Stimulated activated CD8-positive, alpha-beta memory T cell treated with anti-CD3 and anti-CD28 coated beads, Interleukin-7, amount 100 ng/mL, for 4 hours (primary cell): ENCODE results near the gene SFXN5.
"Not testable (repeated sequence)": the region's sequence is repeated elsewhere in the genome, so short reads cannot be mapped to it uniquely, and the experiment has no call there.

Source experiments
- DNase-seq, 2 donors: peaks; one replicate each; pipeline ENCODE4 v3.0.0-alpha.2; 2020; ENCODE audit warnings: low read depth in 2 of 2

Gene SFXN5

DNA sequence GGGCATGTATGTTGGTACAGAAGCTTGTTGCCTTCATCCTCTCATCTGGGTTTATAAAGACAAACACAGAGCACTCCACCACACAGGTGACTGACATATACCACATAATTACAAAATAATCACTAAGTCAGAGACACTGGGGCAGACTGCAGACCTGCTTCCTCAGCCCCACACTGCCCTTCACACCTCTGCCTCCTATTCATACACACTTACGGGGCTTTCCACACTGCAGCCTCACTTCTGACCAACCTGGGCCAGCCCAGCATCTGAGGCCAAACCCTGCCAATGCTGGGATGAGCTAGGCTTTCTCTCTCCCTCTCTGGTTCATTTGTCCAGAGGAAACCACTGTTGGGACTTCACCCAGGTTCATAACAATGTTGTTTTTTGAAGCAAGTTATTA is 149.7 kb downstream of the SFXN5 start:
- no peak for DNase-seq

- no peak for DNase-seq
Measured at GRCh38 chr2:72921088-72921851, 150.2 kb downstream of the SFXN5 start.

GRCh38 chr2:72920318-72921087 is 151.0 kb downstream of the SFXN5 start:
- DNase-seq, result no peak

DNA sequence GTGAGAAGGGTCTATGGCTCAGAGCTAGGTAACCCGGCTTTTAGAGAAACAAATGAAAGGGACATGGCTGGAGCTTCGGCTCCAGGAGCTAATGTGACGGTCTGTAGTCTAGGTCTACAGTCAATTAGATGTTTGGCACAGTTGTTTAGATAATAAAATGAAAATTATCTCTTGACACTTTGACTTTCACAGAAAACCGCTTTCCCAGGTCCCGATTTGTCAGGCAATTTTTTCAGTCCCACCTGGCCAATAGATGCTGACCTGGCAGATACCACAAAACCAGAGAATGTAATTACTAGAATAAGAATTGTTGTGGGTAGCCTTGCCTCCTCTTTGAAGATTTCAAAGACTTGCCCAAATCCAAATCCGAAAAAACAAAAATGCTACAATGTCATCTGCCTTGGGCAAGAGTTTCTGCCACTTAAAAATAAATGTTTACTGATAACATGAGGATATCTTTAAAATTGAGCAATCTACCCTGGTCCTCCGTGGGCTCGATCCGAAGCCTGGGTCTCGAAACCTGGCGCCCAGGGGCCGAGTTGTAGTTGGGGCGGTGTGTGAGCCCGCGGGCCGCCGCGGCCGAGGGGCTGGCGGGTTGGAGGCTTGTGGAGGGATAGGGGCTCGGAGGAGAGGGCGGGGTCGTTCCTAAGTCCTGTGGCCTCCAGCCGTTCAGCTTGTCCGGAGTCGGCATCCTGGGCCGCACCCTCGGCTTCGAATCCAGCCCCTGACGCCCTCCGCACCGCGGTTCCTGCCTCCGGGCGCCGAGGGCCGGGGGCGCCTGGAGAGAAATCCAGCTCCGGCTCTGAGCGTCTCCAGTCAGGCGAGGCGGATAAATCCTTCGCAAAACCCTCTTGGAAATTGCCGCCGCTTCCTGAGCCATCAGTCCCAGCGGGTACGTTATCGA is 151.8 kb downstream of the SFXN5 start:
- no peak for DNase-seq

DNA sequence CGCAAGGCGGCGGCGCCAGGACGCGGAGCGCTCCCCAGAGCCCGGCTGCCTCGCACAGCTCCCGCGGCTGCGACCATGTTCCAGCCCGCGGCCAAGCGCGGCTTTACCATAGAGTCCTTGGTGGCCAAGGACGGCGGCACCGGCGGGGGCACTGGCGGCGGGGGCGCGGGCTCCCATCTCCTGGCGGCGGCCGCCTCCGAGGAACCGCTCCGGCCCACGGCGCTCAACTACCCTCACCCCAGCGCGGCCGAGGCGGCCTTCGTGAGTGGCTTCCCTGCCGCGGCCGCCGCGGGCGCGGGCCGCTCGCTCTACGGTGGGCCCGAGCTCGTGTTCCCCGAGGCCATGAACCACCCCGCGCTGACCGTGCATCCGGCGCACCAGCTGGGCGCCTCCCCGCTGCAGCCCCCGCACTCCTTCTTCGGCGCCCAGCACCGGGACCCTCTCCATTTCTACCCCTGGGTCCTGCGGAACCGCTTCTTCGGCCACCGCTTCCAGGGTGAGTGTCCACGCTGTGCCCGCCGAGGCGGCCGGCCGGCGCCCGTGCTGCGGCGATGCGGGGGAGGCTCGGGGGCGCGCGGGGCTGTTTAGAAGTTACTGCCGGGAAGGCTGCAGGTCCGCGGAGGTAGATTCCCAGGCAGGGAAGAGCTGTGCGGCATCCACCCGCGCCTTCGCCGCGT is 153.5 kb downstream of the SFXN5 start:
- DNase-seq, result no peak

- DNase-seq, result peak in 1 of 2 donors; percentile 28
Measured at GRCh38 chr2:72917138-72917876, 154.2 kb downstream of the SFXN5 start, which contains the start of gene EMX1. Gene EMX1 (plus strand): TSS chr2:72917519. CDS start chr2:72917853, 334 bp downstream.

DNA sequence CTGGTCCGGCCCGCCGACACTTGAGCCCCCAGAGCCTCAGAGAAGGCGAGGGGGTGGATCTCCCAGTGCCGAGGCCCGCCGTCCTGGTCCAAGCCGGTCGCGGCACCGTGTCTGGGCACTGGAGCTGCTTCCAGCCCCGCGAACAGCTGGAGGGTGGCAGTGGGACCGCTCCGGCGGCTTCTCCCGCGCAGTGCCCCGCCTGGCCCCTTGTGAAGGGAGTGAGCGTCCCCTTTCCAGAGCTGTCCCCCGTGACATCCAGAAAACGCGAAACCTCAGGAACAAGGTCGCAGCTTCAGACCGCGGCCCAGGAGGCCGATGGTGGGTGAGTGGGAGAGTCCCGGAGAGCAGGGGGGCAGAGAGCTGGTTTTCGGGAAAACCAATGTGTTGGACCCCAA is 154.8 kb downstream of the SFXN5 start:
- DNase-seq, result no peak

DNA sequence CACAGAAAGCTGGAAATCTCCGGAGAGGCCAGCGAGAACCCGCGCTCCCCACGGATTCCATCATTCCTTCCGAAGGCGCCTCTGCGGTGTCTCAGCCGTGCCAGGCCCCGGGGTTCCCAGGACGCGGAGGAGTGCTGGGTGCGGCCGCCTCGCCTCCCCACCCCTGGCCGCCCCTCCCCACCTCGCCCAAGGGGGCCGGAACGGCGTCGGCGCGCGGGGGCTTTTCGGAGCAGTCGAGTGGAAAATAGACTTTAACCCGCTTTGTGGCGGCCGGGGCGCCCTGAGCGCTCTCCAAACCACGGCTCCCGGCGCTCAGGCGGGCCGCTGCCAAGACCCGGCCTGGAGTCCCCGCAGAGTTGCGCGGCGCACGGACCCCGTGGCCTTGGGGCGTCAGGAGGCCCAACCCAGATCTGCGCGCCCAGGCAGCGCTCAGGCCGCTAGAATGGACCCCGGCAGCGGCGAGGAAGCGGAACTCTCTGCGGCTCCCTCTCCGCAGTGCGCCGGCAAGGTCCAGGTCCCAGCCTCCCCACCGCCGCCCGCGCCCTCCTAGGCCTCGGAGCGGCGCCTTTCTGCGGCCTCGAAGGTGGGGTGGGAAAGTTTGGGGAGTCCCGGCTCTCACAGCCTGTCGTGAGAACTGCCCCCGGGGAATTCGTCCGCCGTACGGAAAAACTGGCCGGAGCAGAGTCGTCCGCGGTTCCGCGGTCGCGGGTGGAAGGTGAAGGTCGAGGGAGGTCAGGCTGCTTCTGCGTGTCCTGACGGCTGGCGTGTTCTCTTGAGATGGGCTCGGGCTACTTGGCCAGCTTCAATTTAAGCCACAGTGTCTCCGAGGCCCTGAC is 155.4 kb downstream of the SFXN5 start:
- DNase-seq, result peak in 1 of 2 donors; percentile 29

DNA sequence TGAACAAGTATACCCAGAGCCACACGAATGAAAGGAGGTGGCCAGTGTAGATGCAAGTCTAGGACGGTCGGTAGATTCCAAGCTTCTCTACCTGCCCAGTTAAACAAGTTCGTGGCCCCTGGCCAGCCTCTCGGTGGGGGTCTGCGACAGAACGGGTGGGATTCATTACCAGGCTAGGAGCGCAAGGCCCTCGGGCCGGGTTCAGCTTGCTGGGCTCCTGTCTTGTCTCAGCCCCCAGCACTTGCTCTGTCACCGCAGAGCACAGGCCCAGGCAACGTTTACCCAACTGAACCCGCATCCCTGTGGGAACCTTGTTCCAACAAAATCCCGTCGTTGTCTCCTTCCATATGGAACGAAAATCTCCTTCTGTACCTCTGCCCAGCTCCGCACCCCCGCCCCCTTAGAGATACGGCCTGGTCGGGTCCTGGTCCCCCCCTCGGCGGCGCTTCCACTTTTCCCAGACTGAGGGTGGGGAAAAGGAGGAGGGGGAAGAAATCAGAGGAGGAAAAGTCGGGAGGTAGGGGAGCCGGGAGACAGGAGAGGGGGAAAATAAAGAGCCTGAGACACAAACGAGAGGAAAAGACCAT is 156.1 kb downstream of the SFXN5 start:
- no peak for DNase-seq

DNA sequence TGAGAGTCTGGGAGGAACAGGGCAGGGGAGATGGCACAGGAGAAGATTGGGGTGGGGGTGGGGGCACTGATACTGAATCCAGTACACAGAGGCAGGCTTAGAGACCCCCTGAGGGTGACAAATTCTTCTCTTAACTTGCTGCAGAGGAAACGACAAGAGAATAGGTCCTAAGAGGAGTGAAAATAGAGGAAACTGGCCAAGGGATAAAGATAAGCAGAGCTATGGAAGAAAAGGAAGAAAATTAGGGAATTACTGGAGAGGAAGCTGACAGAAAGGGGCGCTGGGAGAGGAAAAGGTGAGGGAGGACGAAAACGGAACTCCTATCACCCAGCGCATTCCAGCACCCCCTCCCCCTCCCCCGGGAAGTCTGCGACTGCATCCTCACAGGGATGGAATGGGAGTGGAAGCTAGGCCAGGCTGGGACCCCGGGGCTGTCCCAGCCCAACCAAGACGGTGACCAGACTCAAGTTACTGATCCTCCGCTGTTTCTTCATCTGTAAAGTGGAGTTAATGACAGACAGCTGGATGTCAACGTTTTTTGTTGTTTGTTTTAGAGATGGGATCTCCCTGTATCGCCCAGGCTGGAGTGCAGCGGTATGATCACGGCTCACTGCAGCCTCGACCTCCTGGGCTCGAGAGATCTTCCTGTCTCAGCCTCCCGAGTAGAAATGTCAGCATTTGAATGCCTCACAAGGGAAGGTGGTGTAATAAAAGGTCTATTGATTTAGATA is 156.8 kb downstream of the SFXN5 start:
- DNase-seq, result no peak

DNA sequence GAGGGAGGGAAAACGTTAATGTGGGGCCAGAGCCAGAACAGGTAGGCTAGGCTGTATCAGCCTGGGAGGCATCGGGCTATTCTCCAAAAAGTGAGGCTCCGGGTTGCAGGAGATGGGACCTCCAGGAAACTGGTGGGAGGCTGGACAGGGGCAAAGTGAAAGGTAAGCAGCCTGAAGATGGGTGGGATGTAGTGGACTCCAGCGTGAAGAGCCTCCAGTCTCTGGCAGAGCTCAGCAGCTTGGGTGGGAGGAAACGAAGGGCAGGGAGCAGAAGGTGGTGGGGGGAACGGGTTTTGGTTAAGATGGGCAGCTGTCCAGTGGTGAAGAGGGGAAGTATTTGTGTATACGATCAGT is 157.3 kb downstream of the SFXN5 start:
- DNase-seq, result no peak

GRCh38 chr2:72913486-72914205 is 157.9 kb downstream of the SFXN5 start:
- no peak for DNase-seq

- no peak for DNase-seq
Measured at GRCh38 chr2:72911256-72911655, 160.3 kb downstream of the SFXN5 start.

DNA sequence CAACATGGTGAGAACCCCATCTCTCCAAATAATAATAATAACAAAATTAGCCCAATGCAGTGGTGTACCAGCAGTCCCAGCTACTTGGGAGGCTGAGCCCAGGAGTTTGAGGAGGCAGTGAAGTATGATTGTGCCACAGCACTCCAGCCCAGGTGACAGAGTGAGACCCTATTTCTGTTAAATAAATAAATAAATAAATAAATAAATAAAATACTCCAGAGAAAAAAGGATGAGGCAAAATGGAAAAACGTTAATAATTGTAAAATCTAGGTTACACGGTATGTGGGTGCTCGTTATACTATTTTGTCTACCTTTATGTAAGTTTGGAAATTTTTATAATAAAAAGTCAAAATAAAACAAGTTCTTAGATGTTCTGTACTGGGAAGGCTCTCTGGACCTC is 162.8 kb downstream of the SFXN5 start:
- DNase-seq, result no peak

- DNase-seq, result not testable (repeated sequence)
Measured at GRCh38 chr2:72907369-72907768, 164.1 kb downstream of the SFXN5 start.

DNA sequence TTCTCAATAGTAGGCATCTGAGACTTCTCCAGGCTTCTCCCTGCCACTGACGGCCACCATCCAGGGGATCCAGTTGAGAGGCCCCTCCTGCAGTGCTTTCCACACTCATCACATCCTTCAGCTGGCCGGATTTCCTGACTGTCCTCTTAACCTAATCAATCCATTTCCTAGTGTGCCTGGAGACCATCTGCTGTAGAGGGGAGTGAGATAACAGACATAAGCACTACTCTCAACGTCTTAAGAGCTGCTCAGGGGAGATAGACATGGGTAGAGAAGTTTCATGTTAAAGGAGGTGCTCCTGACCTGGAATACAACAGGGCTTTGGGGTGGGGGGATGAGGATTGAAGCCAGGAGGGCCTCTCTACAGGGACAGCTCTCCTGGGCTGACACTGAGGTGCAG is 170.1 kb downstream of the SFXN5 start:
- DNase-seq, result no peak

GRCh38 chr2:72900191-72900825 is 171.2 kb downstream of the SFXN5 start:
- no peak for DNase-seq

DNA sequence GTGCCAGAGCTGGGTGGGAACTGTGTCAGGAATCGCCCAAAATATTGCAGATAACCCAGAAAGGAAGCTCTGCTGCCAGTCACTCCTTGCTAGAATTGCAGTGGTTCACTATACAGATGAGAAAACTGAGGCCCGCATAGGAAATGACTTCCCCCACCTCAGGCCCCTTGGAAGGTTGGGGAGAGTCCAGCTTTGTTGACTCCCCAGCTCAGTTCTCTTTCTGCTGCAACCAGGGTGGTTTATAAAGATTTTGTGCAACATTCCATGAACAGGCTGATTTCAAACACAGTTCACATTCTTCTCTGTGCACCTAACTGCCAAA is 173.0 kb downstream of the SFXN5 start:
- no peak for DNase-seq
